SW 1271 (cell line): ENCODE results near the gene SCGN.

ENCODE experiments used
- DNase-seq, 2 experiments: peaks; one replicate each; lab custom pipeline; 2025; lab: John Stamatoyannopoulos, UW

Gene SCGN

DNA sequence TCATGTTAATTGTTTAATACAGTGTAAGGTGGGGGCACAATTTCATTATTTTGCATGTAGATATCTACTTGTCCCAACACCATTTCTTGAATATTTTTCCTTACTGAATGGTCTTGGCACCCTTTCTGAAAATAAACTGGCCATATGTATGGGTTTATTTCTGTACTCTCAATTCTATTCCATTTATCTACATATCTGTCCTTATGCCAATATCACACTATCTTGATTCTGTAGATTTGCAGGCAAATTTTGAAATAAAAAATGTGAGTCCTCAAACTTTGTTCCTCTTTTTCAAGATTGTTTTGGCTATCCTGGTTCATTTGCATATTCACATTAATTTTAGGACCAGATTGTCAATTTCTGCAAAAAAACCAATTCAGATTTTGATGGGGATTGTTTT is 34.8 kb downstream of the SCGN start:
- DNase-seq: no peak

DNA sequence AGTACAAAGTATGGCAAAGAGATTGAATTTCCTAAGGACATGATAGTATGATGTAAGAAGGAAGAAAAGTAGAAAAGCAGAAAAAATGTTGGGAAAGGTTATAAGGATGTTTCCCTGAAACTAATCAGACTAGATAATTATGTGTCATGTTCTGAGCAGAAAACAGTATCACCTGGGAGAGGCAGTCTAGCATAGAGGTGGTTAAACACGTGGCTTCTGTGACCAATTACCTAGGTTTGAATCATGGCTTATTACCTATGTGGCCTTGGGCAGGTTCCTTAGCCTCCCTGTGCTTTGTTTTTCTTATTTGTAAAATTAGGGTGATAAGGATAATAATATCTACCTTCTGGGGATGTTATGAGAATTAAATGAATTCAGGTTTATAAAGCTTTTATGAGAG is 38.0 kb downstream of the SCGN start:
- DNase-seq: no peak

DNA sequence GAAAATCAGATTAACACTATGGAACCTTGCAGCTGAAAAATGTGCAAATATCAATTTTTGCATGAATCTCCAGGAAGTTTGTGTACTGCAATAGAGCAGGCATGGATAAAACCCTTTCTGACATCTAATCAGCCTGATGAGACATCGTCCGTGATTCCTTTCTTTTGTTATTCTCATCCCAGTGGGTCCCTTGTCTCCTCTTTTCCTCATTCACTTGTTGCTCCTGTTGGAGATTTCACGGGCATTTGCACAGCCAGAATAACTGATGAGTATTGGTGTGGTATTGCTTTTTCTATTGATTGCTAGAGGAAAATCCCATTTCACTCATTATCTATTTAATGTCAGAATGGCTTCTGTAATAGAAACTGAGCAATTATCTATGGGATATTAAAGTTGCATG is 39.9 kb downstream of the SCGN start:
- no peak for DNase-seq

DNA sequence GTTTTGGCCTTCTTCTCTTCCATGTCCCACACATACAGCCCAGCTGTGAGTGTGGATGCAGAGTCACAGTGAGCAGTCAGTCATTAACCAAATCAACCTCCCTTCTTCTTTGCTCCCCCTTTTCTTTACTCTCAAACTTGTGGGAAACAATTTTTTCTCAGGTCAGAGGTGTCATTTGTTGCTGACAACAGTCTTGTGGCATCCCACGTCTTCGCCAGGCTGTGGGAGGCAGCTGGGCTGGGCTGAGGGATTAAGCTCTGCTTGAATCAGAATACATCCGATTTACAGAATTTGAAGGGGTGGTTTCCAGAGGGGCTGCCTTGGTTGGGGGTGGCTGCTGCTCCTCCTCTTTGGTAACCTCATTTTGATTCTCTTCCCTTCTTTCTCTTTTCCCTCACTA is 40.5 kb downstream of the SCGN start:
- no peak for DNase-seq

DNA sequence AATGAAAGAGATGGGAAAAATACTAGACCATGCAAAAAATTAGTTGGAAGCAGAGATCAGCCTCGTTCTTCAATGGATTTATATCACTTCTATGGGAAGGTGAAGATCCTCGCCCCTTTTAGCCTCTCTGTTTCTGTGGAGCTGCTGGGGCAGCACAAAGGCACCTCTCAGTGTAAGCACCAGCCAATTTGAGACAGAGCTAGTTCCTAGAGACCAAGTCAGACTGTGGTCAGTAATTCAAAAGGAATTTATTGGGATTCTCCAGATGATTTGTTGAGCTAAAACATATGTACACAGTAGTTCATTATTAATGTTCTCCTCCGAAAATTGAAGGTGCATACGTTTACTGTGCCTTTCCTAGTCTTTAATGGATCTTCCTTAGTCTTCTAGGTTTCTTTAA is 42.4 kb downstream of the SCGN start:
- DNase-seq: no peak

DNA sequence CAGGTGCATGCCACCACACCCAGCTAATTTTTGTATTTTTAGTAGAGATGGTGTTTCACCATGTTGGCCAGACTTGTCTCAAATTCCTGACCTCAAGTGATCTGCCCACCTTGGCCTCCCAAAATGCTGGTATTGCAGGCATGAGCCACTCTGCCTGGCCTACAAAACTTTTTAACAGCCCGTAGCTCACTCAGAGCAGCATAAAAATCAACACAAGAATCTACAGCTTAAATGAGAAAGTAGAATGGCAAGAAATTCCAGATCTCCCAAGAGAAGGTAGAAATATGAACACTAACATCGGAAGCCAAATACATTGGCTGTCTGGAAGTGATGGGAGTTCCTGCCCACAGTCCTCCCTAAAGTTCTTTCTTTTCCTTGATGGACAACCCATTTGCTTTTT is 43.7 kb downstream of the SCGN start:
- DNase-seq: no peak

DNA sequence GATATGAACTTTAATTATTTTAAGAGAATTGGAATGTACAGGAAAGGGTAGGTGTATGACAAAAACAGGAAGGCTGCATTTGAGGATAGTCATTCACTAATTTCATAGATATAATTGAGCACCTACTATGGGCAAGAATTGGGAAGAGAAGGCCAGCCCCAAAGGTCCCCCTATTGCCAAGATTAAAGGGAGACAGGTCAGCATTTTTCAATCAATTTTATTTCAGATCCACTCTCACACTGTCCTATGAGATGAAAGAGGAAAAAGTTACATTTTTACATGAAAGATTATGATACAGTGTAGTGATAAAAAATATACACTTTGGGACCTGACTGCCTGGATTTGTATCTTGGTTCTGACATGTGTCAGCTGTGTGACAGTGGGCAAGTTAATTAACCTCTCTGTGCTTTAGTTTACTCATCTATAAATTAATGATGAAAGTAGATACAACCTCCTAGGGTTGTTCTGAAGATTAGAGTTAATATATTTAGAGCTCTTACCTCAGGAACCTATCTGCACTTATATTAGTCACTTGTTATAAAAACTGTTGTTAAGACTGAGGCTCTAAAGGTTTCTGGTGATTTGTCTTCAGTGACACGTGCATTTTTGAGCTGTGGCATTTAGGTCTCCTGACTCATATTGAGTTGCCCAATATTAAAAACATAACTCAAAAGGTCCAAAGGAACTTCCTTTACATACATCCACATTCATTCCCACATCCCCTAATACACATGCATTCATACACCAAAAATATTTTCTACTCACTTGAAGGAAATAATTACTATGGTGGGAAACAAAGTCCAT is 45.7 kb downstream of the SCGN start:
- DNase-seq: no peak

DNA sequence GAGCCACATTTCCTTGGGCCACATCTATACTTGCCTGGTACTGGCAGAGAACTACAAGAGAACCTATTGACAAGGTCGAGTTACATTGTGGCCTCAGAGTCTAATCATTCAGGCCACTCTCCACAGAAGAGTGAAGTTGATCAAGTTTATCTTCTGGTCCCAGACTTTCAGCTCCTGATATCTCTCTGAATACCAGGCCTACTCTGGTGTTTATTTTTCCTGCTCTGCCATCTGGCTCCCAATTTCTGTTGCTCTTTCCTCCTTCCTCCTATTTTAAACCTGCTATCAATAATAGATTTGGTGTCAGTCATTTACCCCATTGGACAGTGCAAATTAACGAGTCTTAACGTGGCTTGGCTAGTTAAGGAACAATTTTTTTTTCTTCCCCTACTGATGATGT is 46.6 kb downstream of the SCGN start:
- no peak for DNase-seq

DNA sequence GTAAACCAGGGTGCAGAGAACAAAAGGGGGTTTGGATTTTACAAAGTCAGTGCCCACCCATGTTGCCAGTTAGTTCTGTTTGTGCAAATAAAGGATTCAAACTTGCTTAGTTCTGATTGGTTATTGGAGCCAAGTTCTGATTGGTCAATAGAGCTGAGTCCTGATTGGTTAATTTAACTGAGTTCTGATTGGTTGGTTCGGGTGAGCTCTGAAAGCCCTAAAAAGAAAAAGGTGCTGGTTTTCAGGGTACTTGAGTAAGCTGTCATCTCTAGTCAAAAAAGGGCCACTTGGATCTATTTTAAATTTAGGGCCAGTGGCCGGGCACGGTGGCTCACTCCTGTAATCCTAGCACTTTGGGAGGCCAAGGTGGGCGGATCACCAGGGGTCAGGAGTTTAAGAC is 47.6 kb downstream of the SCGN start:
- no peak for DNase-seq

DNA sequence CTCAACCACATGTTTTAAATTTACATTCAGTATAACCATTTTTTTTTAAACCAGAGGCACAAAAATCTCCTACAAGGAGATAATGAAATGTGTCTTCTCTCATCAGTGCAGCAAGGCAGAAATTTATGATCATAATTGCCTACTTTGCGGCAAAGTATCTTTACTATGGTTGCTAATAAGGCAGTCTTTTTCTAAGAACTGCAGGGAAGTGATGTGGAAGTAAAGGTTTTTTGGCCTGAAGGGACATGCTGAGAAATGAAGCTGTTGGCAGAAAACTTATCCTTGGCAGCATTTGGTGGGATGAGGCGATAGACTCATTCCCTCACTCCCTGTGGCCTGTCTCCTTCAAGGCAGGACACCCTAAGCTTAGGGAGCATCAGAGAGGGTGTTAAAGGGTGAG is 48.7 kb downstream of the SCGN start:
- DNase-seq: no peak

DNA sequence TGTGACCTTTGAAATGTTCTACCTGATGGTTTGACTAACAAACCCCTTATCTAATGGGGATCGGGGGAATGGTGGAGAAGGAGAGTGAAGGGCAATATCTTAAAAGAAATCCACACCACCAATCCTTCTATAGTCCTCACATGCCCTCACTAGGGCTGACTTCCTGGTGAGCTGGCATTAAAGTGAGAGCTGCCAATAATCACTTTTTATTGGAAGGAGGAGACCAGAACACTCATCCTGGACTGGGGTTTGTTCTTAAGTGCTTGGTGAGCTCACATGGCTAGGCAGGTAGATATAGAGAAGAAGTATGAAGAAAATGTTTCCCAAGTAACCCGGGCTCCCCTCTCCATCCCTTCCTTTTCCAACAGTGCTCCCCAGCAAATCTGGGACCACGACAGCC is 49.8 kb downstream of the SCGN start:
- DNase-seq: no peak

DNA sequence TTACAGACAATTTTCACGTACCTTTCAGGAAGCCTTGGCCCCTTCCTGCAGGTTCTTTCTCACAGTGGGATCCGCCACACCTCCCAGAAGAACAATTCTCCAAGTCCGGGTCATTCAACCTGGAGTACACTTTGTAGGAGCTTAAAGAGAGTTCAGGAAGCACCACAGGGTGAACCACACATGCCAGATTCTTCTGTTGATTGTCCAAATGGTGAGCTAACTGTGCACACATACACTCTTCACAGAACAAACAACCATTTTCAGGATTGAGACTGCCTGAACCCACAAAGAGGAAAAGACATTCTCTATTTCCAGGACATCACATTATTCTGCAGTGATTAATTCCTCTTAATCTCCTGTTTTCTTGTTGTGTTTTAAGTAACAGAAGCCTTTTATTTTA is 51.0 kb downstream of the SCGN start:
- DNase-seq: no peak

DNA sequence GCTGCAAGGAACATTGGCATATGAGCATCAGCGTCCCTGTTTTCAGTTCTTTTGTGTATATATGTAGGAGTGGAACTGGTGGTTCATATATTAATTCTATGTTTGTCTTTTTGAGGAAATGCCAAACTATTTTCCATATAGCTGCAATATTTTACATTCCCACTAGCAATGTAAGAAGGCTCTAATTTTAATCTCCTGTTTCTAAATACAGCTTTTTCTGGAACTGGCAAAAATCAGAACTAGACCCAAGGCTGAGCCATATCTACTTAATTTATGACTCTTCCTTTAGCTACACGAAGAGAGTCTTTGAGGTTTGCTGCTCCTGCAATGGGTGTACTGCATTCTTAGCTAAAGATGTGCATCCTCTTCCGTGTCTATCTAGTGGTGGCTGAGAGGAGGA is 52.0 kb downstream of the SCGN start:
- no peak for DNase-seq

DNA sequence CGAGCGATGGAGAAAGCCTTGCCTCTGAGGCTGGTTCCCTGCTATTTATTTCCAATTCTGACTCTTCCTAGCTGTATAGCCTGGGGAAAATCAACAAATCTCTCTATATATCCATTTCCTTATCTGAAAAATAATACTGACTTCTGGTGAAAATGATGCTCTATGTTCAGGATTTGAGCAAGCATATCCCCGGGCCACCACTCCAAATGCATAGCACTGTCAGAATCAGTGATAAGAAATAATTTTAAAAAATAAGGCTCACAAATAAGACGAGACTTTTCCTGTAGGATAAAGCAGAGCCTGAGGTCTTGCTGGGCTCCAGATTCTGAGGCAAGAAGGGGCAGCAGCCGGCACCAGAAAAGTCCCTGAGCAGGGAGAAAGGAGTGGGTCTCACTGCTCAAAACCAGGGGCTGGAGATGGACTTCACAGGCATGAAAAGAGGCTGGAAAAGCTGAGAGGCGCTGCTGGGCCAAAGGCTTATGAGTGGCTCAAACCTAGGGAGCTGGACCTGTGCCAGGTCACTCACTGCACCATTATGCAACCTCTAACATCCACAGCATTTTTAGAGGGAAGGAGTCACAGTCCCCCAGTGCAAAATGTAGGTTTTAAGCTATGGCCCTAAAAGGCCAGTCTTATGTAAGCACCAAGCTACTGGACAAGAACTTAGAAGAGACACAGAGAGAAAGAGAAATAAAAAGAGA is 54.4 kb downstream of the SCGN start:
- no peak for DNase-seq

DNA sequence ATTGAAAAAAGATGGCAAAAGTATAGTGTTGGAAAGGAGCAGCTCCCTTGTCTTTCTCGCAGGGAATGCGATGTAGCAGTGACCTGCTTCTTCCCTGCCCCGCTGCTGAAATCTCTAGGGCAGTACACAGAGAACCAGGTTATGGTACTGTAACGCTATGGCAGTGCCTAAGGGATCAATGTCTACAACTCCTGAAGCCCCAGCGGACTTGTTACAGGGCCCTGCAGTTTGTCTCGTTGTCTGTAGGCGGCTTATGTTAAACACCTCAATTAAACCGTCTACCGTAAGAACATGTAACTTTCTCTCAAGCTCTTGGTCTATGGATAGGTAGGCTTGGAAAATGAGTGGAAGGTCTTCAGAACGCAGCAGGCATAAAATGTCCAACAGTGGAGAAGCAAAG is 57.7 kb downstream of the SCGN start:
- DNase-seq: peak in 1 of 2 experiments; percentile 8

DNA sequence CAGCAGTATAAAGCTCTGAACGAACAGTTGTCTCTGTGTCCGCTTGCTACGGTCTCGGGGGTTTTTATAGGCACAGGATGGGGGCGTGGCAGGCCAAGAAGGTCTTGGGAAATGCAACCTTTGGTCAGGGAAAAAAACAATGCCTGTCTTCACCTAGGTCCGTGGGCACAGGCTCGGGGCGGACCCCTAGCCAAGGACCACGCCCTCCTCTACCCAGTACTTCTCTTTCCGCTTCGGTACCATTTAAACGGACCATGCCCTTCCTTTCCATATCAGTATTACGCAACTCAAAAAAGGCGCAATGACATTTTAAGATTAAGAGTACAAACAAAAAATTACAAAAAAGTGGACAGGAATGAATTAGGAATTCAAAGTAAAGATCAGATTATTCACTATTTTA is 58.3 kb downstream of the SCGN start:
- DNase-seq: no peak

DNA sequence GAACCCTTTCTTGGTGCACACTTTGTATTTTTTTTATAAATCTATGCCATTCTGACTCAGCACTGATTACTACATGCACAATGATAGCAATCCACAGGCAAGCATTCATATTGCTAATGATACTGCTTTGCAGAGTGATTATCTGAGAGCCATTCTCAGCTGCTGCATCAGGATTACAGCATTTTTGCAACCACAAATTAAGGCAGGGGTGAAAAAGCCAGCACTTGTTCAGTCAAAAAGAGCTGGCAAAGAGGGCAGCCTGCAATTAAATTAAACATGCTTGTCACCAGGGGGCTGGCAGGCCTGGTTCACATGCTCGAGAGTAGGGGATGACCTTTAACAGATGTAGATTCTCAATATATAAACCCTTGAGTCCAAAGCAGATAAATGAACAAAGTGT is 61.8 kb downstream of the SCGN start:
- no peak for DNase-seq

DNA sequence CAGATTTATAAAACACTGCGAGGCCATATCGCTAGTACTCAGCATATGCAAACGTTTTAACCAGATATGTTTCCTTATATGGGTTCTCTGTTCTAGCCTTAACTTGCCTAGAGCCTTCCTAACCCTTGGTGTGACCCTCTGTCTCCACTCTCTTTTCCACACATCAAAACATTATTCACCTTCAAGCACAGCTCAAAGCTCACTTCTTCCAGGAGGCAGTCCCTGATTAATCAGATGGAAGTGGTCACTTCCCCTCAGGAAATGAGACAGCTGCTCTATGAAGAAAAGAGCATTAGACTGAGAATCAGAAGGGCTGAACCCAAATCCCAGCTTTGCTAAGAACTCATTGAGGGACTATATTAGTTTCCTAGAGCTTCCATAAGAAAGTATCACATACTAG is 62.8 kb downstream of the SCGN start:
- no peak for DNase-seq

DNA sequence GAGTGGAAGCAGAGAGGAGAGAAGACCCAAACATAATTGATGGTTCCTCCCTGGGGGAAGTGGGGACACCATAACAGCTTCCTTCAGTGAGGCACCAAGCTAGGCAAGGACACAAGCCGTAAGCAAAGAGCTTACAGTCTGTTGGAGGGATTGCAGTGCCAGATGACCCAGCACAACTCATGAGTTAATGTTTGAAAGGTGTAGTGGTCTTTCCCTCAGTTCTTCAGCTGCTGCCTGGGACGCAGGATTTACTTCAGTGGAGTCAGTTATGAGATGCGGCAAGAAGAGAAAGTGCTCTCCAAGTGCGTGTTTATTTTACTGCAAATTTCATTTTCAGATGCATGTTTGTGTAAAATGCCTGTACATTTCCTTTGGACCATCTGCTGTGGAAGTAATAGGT is 63.8 kb downstream of the SCGN start:
- no peak for DNase-seq

DNA sequence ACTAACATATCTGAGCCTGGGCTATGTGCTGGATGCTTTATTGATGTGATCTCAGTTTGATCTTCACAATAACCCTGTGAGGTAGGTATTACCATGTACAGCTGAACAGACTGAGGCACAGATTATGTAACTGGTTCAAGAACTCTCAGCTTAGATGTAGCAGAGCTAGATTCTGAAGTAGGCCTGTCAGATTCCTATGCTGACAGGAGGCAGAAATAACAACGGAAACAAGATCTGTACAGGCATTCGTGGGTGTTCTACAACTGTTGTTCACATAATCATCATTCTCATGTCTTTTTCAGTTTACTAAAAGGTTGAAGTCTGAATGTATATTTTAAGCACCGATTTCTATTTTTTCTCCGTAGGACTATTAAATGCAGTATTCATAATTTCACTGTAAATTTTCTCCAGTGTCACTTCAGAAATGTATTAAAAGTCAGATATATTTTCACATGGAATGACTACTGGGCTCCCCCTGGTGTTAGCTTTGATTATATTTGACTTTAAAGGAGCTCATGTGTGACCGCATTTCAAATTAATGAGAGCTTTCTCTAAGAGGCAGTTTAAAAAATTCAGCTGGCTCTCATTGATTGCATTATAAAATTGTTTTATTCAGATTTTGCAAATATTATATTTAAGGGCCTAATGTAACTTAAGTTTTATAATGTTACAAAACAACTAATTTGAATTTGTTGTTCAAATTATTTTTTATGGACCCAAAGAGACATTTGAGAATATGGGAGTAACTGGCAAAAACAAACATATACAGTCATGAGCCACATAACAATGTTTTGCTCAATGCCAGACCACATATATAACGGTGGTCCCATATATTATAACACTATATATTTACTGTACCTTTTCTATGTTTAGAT is 66.1 kb downstream of the SCGN start:
- peak in 1 of 2 experiments; percentile 30 for DNase-seq

DNA sequence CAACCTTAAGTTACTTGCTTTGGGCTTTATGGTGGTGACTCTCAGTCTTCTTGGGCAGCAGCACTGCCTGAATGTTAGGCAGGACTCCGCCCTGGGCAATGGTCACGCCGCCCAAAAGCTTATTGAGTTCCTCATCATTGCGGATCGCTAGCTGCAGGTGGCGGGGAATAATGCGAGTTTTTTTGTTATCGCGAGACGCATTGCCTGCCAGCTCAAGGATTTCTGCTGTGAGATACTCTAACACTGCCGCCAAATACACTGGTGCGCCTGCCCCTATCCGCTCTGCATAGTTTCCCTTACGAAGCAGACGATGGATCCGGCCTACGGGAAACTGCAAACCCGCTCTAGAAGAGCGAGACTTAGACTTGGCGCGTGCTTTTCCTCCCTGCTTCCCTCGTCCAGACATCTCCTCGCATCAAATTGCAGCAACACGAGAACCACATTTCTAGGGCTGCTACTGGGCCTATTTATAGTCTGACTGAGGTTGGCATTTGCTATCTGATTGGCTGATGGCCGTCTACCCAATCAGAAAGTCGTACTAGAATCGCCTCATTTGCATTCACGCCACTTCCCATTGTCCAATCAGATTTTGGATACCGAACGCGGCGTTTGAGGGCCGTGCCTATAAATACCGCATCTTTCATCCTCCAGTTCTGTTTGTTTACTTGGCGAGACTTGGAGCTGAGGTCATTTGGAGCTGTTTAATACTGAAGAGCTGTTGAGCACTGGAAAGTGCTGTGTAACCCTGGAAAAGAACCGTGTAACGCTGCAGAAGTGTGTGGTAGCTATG is 74.3 kb downstream of the SCGN start:
- no peak for DNase-seq

DNA sequence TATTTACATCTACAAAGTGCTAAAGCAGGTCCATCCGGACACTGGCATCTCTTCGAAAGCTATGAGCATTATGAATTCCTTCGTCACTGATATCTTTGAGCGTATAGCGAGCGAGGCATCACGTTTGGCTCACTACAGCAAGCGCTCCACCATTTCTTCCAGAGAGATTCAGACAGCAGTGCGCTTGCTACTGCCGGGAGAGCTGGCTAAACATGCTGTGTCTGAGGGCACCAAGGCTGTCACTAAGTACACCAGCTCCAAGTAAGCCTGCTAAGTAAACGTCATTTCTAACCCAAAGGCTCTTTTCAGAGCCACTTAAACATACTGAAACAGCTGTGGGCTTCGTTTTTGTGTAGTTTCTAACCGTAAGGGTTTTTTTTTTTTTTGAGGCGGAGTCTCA is 75.0 kb downstream of the SCGN start:
- no peak for DNase-seq
